SKM-1 (cell line): Measurements from ENCODE around the gene DPPA3.

Experiments
- DNase-seq: peaks from one replicate; lab custom pipeline; 2025; ENCODE audit not compliant: unreplicated experiment; lab: John Stamatoyannopoulos, UW

The DPPA3 gene

DNA sequence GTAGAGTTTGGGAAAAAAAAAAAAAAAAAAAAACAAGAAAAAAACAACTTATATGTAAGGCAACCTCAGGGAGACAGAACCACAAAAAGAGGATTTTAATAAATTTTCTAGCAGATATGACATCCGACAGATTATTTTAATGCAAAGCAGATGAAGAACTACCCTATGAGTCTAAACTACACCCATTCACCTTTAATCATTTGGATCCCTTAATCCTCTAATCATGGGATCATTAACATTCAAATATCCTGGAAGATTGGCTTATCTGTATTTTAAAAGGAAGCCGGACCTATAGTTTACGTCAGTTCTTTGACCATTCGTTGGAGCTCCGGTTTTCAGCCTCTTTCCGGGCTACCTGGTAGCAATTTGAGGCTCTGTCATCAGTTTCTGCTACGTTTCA is at the start of gene DPPA3:
Gene DPPA3, plus strand, starts transcription at position 301 of the 400 bp plus-strand sequence. CDS start 138 bp downstream, outside the sequence.
- no peak for DNase-seq

DNA sequence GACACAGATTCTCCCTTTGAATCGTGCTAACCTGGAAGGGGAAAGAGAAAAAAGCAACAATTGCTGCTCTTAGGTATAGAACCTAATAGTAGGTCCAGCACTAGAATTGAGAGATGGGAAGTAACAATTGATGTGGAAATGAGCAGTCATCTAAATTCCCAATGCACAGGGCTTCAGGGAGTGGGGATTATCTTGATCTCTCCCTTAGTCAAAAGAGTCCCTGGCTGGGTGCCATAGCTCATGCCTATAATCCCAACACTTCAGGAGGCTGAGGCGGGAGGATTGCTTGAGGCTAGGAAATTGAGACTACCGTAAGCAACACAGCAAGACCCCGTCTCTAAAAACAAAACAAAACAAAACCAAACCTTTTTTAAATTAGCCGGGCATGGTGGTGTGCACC is 49.5 kb upstream of the DPPA3 start:
- no peak for DNase-seq

- no peak for DNase-seq
These were observed 44.6 kb upstream of the DPPA3 start for GRCh38 chr12:7666595-7666994.

DNA sequence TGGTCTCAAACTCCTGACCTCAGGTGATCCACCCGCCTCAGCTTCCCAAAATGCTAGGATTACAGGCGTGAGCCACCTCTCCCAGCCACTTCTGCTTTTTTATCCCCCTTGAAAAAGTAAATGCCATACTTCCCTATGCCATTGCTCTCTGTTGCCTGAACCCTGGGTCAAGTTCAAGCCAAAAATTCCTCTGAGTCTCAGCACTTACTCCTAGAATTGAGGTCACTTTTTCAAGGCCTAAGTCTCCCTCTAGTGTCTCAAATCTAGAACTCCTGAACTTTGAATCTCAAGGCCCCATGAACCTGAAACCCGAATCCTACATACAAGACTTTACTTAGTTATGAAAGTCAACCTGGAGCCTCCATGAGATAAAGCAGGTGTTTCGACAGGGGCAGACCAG is 44.1 kb upstream of the DPPA3 start:
- peak; percentile 42 for DNase-seq

GRCh38 chr12:7668171-7668570 is 43.1 kb upstream of the DPPA3 start:
- no peak for DNase-seq

- DNase-seq, result peak; percentile 53
These were observed 35.8 kb upstream of the DPPA3 start for GRCh38 chr12:7675455-7675854.

- DNase-seq, result peak; percentile 70
These were observed 33.8 kb upstream of the DPPA3 start for GRCh38 chr12:7677432-7677888.

- no peak for DNase-seq
These were observed 32.5 kb upstream of the DPPA3 start for GRCh38 chr12:7678744-7679143.

DNA sequence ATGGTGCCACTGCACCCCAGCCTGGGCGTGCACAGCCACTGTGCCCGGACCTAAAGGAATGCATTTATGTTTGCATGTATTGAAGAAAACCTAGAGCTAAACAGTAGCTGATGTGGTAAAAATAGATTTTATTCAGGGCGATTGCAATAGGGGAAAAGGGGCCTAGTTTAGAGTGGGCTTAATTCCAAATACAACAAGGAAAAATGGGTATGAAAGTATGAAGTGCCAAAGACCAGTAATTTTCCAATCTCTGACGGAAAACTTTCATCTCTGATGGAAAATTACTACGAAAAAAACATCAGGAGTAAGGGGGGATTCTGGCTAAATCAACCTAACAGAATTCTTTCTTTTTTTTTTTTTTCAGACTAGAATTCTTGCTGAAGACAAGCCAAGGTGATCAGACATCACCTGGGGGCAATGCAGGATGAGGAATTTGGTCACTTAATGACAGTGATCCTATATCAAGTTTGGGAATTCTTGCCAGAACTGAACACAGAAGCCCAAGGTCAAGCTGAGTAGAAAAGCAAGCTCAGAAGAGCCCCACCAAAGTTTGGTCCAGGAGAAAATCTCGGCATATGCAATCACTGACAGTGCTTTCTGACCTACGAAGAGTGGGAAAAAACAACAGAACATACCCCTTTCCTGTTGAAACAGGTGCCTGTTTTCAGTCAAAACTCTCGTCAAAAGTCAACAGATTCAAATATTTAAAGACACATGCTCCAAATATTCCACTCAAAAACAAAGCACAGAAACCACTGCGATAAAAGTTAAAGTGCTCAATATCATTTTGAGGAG is 31.8 kb upstream of the DPPA3 start:
- DNase-seq, result no peak

- DNase-seq, result no peak
These were observed 29.7 kb upstream of the DPPA3 start for GRCh38 chr12:7681535-7681934.

GRCh38 chr12:7693793-7694192 is 17.4 kb upstream of the DPPA3 start:
- peak; percentile 37 for DNase-seq

GRCh38 chr12:7694556-7695236 is 16.5 kb upstream of the DPPA3 start:
- DNase-seq, result no peak

- DNase-seq, result no peak
These were observed 16.0 kb upstream of the DPPA3 start for GRCh38 chr12:7695237-7695560.

DNA sequence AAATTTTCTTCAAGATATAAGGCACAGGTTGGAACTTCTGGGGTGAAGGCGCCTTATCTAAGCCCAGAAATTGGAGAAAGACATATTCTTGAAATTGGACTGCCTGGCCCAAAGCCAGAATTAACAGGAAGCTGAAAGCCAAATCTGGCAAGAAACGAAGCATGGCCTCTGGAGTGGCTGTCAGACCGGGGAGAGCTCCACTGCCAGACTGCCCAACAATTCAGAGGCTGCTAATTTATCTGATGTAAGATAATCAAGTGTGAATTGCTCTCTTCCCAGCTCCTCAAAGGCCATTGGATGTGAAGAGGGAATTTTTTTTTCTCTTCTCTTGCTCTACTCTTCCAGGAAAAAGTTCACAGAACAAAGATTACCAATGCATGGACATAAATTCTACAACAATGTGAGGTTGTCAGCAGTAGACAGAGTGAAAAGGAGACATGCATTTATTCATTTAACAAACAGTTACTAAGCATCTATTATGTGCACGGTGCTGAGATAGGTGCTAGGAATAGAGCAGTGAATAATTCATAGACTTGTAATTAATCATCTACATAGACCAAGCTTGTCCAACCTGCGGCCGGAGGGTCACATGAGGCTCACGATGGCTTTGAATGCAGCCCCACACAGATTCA is 15.6 kb upstream of the DPPA3 start, which contains the start of gene GDF3:
Gene GDF3, minus strand, starts transcription at position 210 of the 632 bp plus-strand sequence. Its CDS starts 47 bp downstream, at position 163.
- DNase-seq, result no peak

- no peak for DNase-seq
These were observed 5.4 kb upstream of the DPPA3 start for GRCh38 chr12:7705846-7706245.

- no peak for DNase-seq
These were observed 1.1 kb upstream of the DPPA3 start for GRCh38 chr12:7709969-7710675.

- DNase-seq, result no peak
These were observed 1.7 kb downstream of the DPPA3 start for GRCh38 chr12:7712841-7713442.

GRCh38 chr12:7716381-7716780 is 5.1 kb downstream of the DPPA3 start:
- no peak for DNase-seq

- DNase-seq, result no peak
These were observed 8.9 kb downstream of the DPPA3 start for GRCh38 chr12:7719946-7720730.

DNA sequence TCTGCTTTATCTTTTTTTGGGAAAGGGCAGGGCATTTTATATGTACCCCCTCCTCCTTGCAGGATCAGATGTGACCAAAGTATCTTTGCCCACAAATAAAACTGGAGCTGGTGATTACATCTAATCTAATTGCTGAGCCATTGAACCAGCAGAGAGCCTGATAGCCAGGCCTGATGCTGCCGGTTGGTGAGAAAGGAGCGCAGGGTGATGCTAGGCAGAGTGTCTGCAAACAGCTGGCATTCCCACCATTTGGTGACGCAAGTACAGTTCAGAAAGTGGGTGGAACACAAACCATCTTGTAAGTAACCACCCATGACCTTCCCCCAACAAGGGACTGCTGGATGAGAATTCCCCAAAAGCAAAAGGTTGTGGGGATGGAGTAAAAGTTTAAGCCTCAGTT is 12.7 kb downstream of the DPPA3 start:
- no peak for DNase-seq
